Measurements from ENCODE around the gene FANCB. TPM values are rescaled to one million over a fixed set of nuclear protein-coding genes. Genes with fewer than 3 reads are reported as not detected.

FANCB gene
- total and polyA plus RNA-seq, 4 donors = 0.07 to 6.2 (median 0.29) TPM

DNA sequence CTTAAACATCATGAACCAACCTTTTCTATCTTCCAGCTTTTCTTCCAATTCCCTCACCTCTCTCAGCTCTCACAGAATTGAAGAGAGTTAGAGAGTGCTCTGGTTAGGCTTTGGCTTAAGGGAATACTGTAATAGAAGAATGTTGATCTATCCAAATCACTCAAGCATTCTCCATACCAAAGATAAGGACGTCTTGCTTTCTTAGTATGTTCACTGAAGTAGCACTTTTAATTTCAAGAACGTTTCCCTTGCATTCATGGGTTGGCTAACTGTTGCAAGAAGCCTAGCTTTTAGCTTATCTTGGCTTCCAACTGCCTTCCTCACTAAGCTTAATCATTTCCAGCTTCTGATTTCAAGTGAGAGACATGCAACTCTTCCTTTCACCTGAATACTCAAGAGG, 43.2 kb downstream of the FANCB start:
- TF ChIP-seq FOXA2 (IDR thresholded peaks at IDR 0.05) = no peak
- TF ChIP-seq, protein P1, sequence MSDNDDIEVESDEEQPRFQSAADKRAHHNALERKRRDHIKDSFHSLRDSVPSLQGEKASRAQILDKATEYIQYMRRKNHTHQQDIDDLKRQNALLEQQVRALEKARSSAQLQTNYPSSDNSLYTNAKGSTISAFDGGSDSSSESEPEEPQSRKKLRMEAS (IDR thresholded peaks at IDR 0.05) = no peak
- TF ChIP-seq GABPA (IDR thresholded peaks at IDR 0.05 in 1 of 2, conservative IDR thresholded peaks at IDR 0.05 in 1 of 2) = no peak
- TF ChIP-seq, protein P2, sequence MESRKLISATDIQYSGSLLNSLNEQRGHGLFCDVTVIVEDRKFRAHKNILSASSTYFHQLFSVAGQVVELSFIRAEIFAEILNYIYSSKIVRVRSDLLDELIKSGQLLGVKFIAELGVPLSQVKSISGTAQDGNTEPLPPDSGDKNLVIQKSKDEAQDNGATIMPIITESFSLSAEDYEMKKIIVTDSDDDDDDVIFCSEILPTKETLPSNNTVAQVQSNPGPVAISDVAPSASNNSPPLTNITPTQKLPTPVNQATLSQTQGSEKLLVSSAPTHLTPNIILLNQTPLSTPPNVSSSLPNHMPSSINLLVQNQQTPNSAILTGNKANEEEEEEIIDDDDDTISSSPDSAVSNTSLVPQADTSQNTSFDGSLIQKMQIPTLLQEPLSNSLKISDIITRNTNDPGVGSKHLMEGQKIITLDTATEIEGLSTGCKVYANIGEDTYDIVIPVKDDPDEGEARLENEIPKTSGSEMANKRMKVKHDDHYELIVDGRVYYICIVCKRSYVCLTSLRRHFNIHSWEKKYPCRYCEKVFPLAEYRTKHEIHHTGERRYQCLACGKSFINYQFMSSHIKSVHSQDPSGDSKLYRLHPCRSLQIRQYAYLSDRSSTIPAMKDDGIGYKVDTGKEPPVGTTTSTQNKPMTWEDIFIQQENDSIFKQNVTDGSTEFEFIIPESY (IDR thresholded peaks at IDR 0.05) = no peak
- TF ChIP-seq, protein P3, sequence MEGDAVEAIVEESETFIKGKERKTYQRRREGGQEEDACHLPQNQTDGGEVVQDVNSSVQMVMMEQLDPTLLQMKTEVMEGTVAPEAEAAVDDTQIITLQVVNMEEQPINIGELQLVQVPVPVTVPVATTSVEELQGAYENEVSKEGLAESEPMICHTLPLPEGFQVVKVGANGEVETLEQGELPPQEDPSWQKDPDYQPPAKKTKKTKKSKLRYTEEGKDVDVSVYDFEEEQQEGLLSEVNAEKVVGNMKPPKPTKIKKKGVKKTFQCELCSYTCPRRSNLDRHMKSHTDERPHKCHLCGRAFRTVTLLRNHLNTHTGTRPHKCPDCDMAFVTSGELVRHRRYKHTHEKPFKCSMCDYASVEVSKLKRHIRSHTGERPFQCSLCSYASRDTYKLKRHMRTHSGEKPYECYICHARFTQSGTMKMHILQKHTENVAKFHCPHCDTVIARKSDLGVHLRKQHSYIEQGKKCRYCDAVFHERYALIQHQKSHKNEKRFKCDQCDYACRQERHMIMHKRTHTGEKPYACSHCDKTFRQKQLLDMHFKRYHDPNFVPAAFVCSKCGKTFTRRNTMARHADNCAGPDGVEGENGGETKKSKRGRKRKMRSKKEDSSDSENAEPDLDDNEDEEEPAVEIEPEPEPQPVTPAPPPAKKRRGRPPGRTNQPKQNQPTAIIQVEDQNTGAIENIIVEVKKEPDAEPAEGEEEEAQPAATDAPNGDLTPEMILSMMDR (IDR thresholded peaks at IDR 0.05; ENCODE audit: low read depth, low read length, missing input control) = no peak
- TF ChIP-seq HNF4G (IDR thresholded peaks at IDR 0.05) = no peak
- TF ChIP-seq HNF4A (conservative IDR thresholded peaks at IDR 0.05) = no peak
- TF ChIP-seq NR2F2 (IDR thresholded peaks at IDR 0.05) = no peak
- TF ChIP-seq EGR1 (IDR thresholded peaks at IDR 0.05; ENCODE audit: low read depth in 2 of 2) = no peak
- TF ChIP-seq TAF1 (conservative IDR thresholded peaks at IDR 0.05) = no peak
- TF ChIP-seq FOXA1 (IDR thresholded peaks at IDR 0.05) = no peak
- no peak for TF ChIP-seq JUND (IDR thresholded peaks at IDR 0.05)
- TF ChIP-seq RAD21 (IDR thresholded peaks at IDR 0.05) = no peak
- TF ChIP-seq, protein P4, sequence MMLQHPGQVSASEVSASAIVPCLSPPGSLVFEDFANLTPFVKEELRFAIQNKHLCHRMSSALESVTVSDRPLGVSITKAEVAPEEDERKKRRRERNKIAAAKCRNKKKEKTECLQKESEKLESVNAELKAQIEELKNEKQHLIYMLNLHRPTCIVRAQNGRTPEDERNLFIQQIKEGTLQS (IDR thresholded peaks at IDR 0.05) = no peak
- TF ChIP-seq SP1 (IDR thresholded peaks at IDR 0.05) = no peak
- no peak for TF ChIP-seq YY1 (IDR thresholded peaks at IDR 0.05)
- TF ChIP-seq, protein P5, sequence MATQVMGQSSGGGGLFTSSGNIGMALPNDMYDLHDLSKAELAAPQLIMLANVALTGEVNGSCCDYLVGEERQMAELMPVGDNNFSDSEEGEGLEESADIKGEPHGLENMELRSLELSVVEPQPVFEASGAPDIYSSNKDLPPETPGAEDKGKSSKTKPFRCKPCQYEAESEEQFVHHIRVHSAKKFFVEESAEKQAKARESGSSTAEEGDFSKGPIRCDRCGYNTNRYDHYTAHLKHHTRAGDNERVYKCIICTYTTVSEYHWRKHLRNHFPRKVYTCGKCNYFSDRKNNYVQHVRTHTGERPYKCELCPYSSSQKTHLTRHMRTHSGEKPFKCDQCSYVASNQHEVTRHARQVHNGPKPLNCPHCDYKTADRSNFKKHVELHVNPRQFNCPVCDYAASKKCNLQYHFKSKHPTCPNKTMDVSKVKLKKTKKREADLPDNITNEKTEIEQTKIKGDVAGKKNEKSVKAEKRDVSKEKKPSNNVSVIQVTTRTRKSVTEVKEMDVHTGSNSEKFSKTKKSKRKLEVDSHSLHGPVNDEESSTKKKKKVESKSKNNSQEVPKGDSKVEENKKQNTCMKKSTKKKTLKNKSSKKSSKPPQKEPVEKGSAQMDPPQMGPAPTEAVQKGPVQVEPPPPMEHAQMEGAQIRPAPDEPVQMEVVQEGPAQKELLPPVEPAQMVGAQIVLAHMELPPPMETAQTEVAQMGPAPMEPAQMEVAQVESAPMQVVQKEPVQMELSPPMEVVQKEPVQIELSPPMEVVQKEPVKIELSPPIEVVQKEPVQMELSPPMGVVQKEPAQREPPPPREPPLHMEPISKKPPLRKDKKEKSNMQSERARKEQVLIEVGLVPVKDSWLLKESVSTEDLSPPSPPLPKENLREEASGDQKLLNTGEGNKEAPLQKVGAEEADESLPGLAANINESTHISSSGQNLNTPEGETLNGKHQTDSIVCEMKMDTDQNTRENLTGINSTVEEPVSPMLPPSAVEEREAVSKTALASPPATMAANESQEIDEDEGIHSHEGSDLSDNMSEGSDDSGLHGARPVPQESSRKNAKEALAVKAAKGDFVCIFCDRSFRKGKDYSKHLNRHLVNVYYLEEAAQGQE (IDR thresholded peaks at IDR 0.05) = no peak
- no peak for TF ChIP-seq RXRA (IDR thresholded peaks at IDR 0.05)
- H3K27me3 ChIP-seq (ENCODE audit: control insufficient read depth in 4 of 4, insufficient read depth in 4 of 4, low read length in 3 of 4) = no peaks in the 10 kb centered on the region
- peaks cover 0 to 3% (median 0%) of the 10 kb centered on the region in 4 donors for H3K9me3 ChIP-seq (ENCODE audit: control insufficient read depth in 4 of 4, low read length in 3 of 4)
- H3K4me3 ChIP-seq (ENCODE audit: low read depth in 1 of 3, low read length in 3 of 3) = no peak overlapping the region
- H3K36me3 ChIP-seq (ENCODE audit: control insufficient read depth in 4 of 4, insufficient read depth in 3 of 4, low read depth in 1 of 4, low read length in 3 of 4) = no peaks in the 10 kb centered on the region
- no peak overlapping the region for H3K9ac ChIP-seq (ENCODE audit: low read depth in 1 of 2, low read length in 2 of 2)
- H3K4me1 ChIP-seq (ENCODE audit: control insufficient read depth in 4 of 4, insufficient read depth in 4 of 4, low read length in 3 of 4) = no peaks in the 10 kb centered on the region
- 99% methylated on average over 2 of the region's 2 CpGs for WGBS
- no peak for DNase-seq (ENCODE audit: low spot score)
- no peak overlapping the region for H3K27ac ChIP-seq (ENCODE audit: low read depth in 1 of 2, low read length in 2 of 2)

Data from liver (tissue), 9 donors.